Right lobe of liver (tissue), 4 donors: Measurements from ENCODE around the gene SPTSSA.

Experiments used
- CTCF ChIP-seq, 4 donors: fragments of 200-600 bp in 3 of 4; fragments of 450-650 bp in 1 of 4; IDR thresholded peaks; one replicate each; pipeline versions ENCODE4 v1.5.1 to v1.8.0; 2016 to 2022; ENCODE audit warnings: antibody characterized with exemption in 4 of 4, mild to moderate bottlenecking in 2 of 4
- POLR2A ChIP-seq: fragments of 450-650 bp; IDR thresholded peaks from one replicate; pipeline ENCODE4 v1.6.1; 2017; ENCODE audit warnings: antibody characterized with exemption, mild to moderate bottlenecking
- donor health status: DM: no; HTN: no; CAD: no.
- donor health status: DM: no; HTN: no; CAD: no.
- donor health status: DM: no; HTN: yes; CAD: no.

GRCh38 chr14:34472706-34473279, 10.8 kb upstream of the SPTSSA start:
- TF ChIP-seq POLR2A (no peak), CTCF (IDR thresholded peaks at IDR 0.05) (no peak)
